ENCODE results near the gene NOVA2. TPM values are rescaled to one million over a fixed set of nuclear protein-coding genes. Genes with fewer than 3 reads are reported as not detected.
A peak's percentile ranks its signal among the peaks of the same experiment; 100 is the strongest.

NOVA2 gene
- total and polyA plus RNA-seq, 9 of the 15 experiments (the other 6 are each of a cell fraction or from before 2014, with no cell fraction given), result not detected

- TF ChIP-seq PRPF4 (IDR thresholded peaks at IDR 0.05; ENCODE audit: insufficient read depth, low read depth, low read length, poor library complexity, severe bottlenecking) (no peak), ETV1 (tag; conservative IDR thresholded peaks at IDR 0.05; ENCODE audit: low read depth) (peak; percentile 44; the same call in 1 of the 2 replicates), CBX2 (IDR thresholded peaks at IDR 0.05; ENCODE audit: insufficient read depth, low read length, poor library complexity, severe bottlenecking) (no peak), MTA3 (IDR thresholded peaks at IDR 0.05; ENCODE audit: borderline replicate concordance) (no peak; the same call in 1 of the 2 replicates), ZC3H11A (IDR thresholded peaks at IDR 0.05; ENCODE audit: low read depth, low read length) (no peak), REST (IDR thresholded peaks at IDR 0.05; ENCODE audit: borderline replicate concordance) (peak; percentile 36; the same call in 1 of the 2 replicates), REST (CRISPR knock-in tag; IDR thresholded peaks at IDR 0.05; ENCODE audit: low read depth) (0 out of 2 replicates have a peak, but pooled peaks have one; percentile 56), ETS2 (tag; IDR thresholded peaks at IDR 0.05; ENCODE audit: borderline replicate concordance, poor library complexity, severe bottlenecking) (no peak), PKNOX1 (IDR thresholded peaks at IDR 0.05) (peak; percentile 100), ZBTB9 (CRISPR knock-in tag; IDR thresholded peaks at IDR 0.05) (no peak), WHSC1 (IDR thresholded peaks at IDR 0.05; ENCODE audit: low read length) (no peak), LEF1 (IDR thresholded peaks at IDR 0.05) (peak; percentile 19; the same call in 1 of the 2 replicates), PCBP2 (IDR thresholded peaks at IDR 0.05; ENCODE audit: low read depth, low read length, poor library complexity, severe bottlenecking) (no peak), SMC3 (conservative IDR thresholded peaks at IDR 0.05; ENCODE audit: insufficient read depth, low read depth, low read length) (no peak), POLR3A (IDR thresholded peaks at IDR 0.05; ENCODE audit: borderline replicate concordance, extremely low read depth, insufficient read depth, insufficient read length) (no peak), MAFG (tag; conservative IDR thresholded peaks at IDR 0.05) (no peak)
Observed at GRCh38 chr19:45994998-45995714, 21.5 kb upstream of the NOVA2 start, which contains the start of gene CCDC61 (continued).
